ENCODE data around the gene GTF2A1L. TPM values are rescaled to one million over a fixed set of nuclear protein-coding genes. Genes with fewer than 3 reads are reported as not detected.
A peak's percentile ranks its signal among the peaks of the same experiment; 100 is the strongest.
"Not testable (repeated sequence)": the region's sequence is repeated elsewhere in the genome, so short reads cannot be mapped to it uniquely, and the experiment has no call there.

GTF2A1L gene
- total RNA-seq, 2 donors from 2014 or later: not detected

DNA sequence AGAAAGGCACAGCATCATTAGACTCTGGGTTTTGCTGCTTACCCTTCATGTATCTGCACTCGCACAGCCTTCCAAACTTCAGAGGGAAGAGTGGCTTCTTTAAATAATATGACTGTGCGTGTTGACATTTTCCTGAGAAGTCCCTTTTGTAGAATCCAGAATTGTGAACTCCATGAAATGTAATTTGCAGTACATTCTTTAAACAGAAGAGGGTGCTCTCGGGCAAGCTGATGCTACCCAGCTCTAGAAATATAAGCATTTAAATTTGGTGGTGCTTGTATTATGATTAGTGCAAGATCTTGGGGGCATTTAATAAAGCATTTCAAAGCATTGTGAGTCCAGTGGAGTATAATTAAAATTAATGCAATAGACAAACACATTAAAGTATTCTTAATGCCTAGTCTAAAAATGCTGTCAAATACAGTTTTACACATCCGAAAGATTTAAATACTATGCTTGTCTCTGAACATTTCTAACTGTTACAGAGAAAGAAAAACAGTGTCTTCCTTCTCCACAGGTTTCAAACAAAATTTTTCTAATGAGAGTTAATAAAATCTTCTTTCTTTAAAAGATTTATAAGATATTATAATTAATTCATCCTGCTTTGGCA lies 17.3 kb upstream of the GTF2A1L start:
- H3K27ac Mint-ChIP-seq: no peak overlapping the region
- DNase-seq (ENCODE audit: low spot score in 2 of 2): peak in 1 of 2 donors; percentile 20
- no peak for ATAC-seq
- no peaks in the 10 kb centered on the region for H3K9me3 Mint-ChIP-seq
- no peaks in the 10 kb centered on the region for H3K36me3 Mint-ChIP-seq

DNA sequence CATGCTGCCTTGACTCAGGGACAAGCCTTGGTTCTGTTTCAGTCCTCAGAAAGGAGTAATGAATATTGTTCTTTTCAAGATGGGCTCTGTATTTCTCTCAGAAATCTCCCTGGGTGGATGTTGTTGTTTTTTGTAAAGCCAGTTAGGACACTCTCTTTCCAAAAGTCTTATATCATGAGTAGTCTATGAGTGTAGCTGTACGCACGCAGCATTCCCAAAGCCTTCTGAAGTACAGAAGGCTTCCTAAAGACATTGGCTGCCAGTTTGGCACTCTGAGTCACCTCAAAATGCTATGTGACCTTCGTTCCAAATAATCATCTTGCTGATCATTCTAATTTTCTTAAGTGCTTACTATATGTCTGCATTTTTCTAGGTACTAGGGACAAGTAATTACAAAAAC lies 16.7 kb upstream of the GTF2A1L start:
- Mint-ChIP-seq H3K27ac (no peak overlapping the region), H3K36me3 (no peaks in the 10 kb centered on the region), H3K9me3 (no peaks in the 10 kb centered on the region)
- DNase-seq (ENCODE audit: low spot score in 2 of 2): no peak
- no peak for ATAC-seq

DNA sequence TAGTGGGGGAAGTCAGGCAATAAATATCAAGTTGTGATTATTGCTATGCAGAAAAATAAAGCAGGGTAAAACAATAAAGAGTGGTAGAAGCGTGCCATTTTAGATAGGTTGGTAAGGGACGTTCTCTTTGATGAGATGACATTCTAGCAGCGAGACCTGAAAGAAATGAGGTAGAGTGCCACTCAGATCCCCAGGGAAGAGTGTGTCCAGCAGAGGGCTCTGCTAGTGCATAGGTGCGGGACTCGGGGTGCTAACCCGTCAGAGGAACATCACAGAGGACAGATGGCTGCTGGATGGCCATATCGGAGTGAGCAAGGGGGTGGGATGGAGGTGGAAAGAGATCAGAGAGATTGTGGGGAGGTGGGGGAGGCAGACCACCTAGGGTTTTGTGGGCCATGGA lies 16.3 kb upstream of the GTF2A1L start:
- DNase-seq (ENCODE audit: low spot score in 2 of 2): no peak
- H3K27ac Mint-ChIP-seq: no peak overlapping the region
- no peaks in the 10 kb centered on the region for H3K36me3 Mint-ChIP-seq
- ATAC-seq: peak in 1 of 2 donors; percentile 61
- H3K9me3 Mint-ChIP-seq: no peaks in the 10 kb centered on the region

DNA sequence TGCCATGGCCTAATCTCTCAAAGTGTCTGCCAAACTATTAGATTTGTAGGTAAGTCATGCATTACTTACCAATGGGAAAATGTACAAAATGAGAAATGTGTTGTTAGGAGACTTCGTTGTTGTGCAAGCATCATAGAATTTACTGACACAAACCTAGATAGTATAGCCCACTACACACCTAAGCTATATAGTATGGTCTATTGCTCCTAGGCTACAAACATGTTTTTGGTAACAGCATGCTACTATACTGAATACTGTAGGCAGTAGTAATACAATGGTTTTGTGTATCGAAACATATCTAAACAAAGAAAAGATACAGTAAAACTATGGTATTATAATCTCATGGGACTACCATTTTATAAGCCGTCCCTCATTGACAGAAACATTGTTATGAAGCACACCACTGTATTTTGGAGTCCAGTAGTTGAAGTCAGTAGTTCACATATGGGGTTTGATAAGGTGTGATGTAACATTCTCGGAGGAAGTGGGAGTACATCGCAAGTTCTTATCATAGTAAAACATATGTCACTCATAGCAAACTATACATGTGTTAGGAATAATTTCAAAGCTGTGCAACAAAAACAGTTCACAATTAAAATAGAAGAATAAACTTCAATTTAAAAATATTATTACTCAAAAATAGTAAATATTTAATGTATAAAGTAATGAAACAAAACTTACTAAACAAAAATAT lies 12.0 kb upstream of the GTF2A1L start:
- H3K36me3 Mint-ChIP-seq: no peaks in the 10 kb centered on the region
- no peaks in the 10 kb centered on the region for H3K9me3 Mint-ChIP-seq
- DNase-seq (ENCODE audit: low spot score in 2 of 2): no peak
- no peak overlapping the region for H3K27ac Mint-ChIP-seq
- ATAC-seq: no peak

DNA sequence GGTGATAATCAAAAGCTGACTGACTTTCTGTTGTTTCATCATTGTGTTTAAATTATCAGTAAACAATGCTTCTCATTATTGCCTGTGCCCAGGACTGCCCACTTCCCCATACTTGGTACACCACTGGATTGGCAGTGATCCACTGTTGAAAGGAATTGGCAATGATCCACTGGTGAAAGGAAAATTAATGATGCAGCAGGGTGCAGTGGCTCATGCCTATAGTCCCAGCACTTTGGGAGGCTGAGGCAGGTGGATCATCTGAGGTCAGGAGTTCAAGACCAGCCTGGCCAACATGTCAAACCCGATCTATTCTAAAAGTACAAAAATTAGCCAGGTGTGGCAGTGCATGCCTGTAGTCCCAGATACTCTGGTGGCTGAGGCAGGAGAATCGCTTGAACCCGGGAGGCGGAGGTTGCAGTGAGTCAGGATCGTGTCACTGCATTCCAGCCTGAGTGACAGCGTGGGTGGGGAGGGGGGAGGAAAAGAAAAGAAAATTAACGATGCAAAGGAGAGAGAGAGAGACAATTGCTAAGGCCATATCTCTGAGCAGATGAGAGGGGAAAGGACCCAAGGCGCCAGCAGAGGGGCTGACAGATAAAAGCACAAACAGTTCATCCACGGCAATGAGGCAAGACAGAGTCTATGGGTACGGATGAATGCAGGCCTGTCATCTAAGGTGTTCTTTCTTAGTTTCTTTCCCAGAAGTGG lies 10.2 kb upstream of the GTF2A1L start:
- no peak for ATAC-seq
- DNase-seq (ENCODE audit: low spot score in 2 of 2): no peak
- Mint-ChIP-seq H3K36me3 (no peaks in the 10 kb centered on the region), H3K27ac (no peak overlapping the region), H3K9me3 (no peaks in the 10 kb centered on the region)

DNA sequence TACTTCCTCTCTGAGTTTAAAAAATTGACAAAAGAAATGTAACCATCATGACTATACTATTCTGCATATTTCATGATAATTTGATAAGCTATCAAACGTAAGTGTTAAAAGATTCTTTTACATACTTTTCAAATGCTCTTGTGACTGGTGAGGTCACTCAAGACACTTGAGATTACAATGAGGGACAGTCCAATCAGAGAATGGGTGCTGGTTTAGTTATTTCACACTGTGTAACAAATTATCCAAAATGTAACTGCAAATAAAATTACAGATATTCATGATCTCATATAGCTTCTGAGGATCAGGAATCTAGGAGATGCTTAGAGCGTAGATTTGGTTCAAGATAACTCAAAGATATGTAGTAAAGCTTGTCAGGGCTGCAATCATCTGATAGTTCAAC lies 4.4 kb upstream of the GTF2A1L start:
- Mint-ChIP-seq H3K9me3 (no peaks in the 10 kb centered on the region), H3K36me3 (peaks cover 0 to 4% of the 10 kb centered on the region in 2 donors), H3K27ac (no peak overlapping the region)
- no peak for ATAC-seq
- DNase-seq (ENCODE audit: low spot score in 2 of 2): no peak

DNA sequence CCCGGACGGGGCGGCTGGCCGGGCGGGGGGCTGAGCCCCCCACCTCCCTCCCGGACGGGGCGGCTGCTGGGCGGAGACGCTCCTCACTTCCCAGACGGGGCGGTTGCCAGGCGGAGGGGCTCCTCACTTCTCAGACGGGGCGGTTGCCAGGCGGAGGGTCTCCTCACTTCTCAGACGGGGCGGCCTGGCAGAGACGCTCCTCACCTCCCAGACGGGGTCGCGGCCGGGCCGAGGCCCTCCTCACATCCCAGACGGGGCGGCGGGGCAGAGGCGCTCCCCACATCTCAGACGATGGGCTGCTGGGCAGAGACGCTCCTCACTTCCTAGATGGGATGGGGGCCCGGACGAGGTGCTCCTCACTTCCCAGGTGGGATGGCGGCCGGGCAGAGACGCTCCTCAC lies 3.1 kb upstream of the GTF2A1L start:
- H3K27ac Mint-ChIP-seq; DNase-seq (ENCODE audit: low spot score in 2 of 2); H3K36me3 Mint-ChIP-seq; ATAC-seq; H3K9me3 Mint-ChIP-seq: not testable (repeated sequence)

DNA sequence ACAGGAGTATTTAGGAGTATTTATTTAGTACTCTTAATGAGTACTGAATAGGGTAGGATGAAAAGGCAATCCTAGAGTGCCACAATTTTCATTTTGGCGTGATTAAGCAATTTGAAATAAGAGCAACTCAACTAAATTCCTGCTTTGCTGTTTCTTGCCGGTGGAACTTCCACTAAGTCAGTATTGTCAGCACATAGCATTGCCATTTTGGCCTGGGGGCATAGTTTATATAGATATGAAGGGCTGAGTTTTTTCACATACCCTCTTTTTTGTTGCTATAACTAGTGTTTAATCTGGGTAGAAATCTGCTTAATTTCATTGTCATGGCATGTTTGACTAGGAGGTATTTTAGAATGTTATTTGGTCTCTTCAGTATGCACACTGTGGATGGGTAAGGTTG lies 1.9 kb downstream of the GTF2A1L start:
- Mint-ChIP-seq H3K9me3 (no peaks in the 10 kb centered on the region), H3K27ac (no peak overlapping the region), H3K36me3 (peaks cover 0 to 4% of the 10 kb centered on the region in 2 donors)
- ATAC-seq: no peak
- DNase-seq (ENCODE audit: low spot score in 2 of 2): no peak

DNA sequence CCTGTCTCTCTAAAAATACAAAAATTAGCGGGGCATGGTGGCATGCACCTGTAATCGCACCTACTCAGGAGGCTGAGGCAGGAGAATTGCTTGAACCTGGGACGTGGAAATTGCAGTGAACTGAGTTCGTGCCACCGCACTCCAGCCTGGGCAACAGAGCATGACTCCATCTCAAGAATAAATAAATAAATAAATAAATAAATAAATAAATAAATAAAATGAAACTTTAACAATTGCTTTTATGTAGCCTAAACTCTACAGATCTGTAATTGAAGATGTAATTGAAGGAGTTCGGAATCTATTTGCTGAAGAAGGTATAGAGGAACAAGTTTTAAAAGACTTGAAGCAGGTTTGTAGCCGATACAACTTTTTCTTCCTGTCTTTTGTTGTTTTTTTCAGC lies 2.9 kb downstream of the GTF2A1L start:
- ATAC-seq (no peak), DNase-seq (ENCODE audit: low spot score in 2 of 2) (no peak)
- Mint-ChIP-seq H3K9me3 (no peaks in the 10 kb centered on the region), H3K36me3 (peaks cover 0 to 4% of the 10 kb centered on the region in 2 donors), H3K27ac (no peak overlapping the region)

DNA sequence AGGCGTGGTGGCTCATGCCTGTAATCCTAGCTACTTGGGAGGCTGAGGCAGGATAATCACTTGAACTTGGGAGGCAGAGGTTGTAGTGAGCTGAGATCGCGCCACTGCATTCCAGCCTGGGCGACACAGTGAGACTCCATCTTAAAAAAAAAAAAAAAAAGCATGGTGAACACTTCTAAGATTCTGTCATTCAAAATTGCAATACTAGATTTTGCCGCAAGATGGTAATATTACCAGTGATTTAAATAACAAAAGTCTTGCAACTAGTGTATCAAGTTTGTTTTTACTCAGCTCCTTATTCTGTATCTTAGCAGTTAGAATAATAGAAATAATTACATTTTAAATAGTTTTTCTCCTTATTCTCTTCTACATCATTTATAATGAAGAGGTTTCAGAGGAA lies 5.0 kb downstream of the GTF2A1L start:
- not testable (repeated sequence) for H3K27ac Mint-ChIP-seq; H3K9me3 Mint-ChIP-seq; H3K36me3 Mint-ChIP-seq; DNase-seq (ENCODE audit: low spot score in 2 of 2); ATAC-seq

DNA sequence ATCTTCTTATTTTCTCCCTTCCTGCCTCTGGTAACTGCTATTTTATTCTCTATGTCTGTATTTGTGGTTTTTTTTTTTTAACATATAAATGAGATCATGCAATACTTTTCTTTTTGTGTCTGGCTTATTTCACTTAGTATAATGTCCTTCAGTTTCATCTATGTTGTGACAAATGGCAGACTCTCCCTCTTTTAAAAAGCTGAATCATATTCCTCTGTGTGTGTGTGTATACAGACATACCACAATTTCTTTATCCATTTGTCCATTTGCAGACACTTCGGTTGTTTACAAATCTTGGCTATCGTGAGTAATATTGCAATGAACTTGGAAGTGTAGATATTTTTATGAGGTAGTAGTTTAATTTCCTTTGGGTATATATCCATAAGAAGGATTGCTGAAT lies 7.0 kb downstream of the GTF2A1L start:
- ATAC-seq (no peak), DNase-seq (ENCODE audit: low spot score in 2 of 2) (no peak)
- H3K27ac Mint-ChIP-seq: no peak overlapping the region
- H3K36me3 Mint-ChIP-seq: no peaks in the 10 kb centered on the region
- H3K9me3 Mint-ChIP-seq: peaks cover 0 to 4% of the 10 kb centered on the region in 2 donors

DNA sequence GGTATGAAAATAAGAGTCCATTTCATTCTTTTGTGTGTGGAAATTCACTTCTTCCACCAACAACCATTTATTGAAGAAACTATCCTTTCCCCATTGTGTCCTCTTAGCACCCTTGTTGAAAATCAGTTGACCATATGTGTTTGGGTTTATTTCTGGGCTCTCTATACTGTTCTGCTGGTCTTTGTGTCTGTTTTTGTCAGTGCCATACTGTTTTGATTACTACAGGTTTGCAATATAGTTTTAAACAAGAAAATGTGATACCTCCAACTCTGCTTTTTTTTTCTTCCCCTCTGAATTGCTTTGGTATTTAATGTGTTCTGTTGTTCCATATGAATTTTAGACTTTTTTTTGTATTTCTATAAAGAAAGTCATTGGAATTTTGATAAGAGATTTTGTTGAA lies 8.4 kb downstream of the GTF2A1L start:
- no peak for ATAC-seq
- Mint-ChIP-seq H3K36me3 (no peaks in the 10 kb centered on the region), H3K9me3 (peaks cover 0 to 4% of the 10 kb centered on the region in 2 donors), H3K27ac (no peak overlapping the region)
- no peak for DNase-seq (ENCODE audit: low spot score in 2 of 2)

DNA sequence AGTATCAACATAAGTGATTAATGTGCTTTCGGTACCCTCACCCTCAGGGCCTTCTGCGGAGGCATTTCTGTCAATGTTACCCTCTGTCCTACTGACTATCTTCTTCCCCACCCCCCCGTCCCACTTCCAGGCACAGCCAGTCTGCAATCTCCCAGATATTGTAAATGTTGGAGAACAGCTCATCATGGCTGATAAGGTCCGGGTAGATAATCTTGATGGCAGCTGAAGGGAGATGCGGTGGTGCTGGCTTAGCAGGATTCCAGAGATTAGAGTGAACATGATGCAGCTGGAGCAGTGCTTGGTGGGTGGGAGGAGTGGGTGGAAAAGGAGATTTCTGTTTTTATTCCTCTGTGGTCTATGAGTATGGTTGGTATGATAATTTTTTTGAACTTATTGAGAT lies 15.5 kb downstream of the GTF2A1L start:
- Mint-ChIP-seq H3K27ac (no peak overlapping the region), H3K36me3 (no peaks in the 10 kb centered on the region), H3K9me3 (peaks cover 5 to 6% of the 10 kb centered on the region in 2 donors)
- ATAC-seq (no peak), DNase-seq (ENCODE audit: low spot score in 2 of 2) (no peak)

DNA sequence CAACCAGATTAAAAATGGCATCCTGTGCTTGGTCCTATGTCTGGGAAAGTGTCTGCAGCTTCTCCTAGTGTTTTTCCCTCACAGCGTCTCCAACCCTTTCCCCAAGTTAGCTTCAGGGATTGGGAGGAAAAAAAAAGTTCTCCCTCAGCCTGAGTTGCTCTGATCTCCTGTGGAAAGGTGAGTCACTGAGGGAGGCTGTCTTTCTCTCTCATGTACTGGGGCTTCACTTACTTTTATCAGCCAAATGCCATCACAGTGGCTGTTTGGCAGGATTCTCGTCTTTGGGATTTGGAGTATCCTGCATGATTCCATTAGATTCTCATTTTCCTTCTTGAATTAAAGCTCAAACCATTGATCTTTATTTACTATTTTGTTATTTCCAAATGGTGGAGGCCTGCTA lies 18.1 kb downstream of the GTF2A1L start:
- H3K27ac Mint-ChIP-seq: no peak overlapping the region
- no peaks in the 10 kb centered on the region for H3K36me3 Mint-ChIP-seq
- no peak for ATAC-seq
- peaks cover 5 to 6% of the 10 kb centered on the region in 2 donors for H3K9me3 Mint-ChIP-seq
- no peak for DNase-seq (ENCODE audit: low spot score in 2 of 2)

DNA sequence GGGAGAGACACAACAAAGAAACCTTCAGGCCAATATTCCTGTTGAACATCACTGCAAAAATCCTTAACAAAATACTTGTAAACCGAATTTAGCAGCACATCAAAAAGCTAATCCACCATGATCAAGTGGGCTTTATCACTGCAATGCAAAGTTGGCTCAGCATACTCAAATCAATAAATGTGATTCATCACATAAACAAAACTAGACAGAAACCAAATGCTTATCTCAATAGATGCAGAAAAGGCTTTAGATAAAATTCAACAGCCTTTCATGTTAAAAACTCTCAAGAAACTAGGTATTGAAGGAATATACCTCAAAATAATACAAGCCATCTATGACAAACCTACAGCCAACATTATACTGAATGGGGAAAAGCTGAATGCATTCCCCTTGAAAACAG lies 20.6 kb downstream of the GTF2A1L start:
- Mint-ChIP-seq H3K9me3 (peaks cover 5 to 6% of the 10 kb centered on the region in 2 donors), H3K36me3 (no peaks in the 10 kb centered on the region), H3K27ac (no peak overlapping the region)
- no peak for DNase-seq (ENCODE audit: low spot score in 2 of 2)
- ATAC-seq: no peak

DNA sequence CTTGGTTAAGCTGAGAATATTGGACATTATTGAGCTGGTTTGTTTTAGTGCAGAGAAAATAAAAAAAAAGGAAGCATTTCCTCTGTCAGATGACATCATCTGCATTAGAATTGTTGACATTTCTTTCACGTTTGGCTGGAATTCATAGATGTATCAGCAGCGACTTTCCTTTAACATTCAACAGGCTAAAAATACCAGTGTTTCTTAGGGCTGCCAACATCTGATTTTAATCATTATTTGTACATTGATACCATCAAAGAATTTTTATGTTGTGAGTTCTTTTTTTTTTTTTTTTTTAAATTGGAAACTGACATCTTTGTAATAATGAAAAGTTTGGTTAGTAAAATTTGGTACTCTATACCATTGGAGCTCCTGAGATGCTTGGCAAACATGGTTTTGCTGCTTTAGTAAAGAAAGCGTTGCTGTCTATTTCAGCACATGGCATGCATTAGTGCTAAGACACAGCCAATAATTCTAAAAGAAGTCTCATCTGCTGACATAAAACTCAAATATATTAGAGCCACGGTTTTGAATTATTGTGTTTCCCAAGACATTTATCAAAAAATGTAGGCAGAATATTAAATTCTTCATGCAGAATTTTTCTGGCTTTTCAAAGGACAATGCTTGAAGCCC lies 33.6 kb downstream of the GTF2A1L start:
- DNase-seq (ENCODE audit: low spot score in 2 of 2): no peak
- Mint-ChIP-seq H3K36me3 (no peaks in the 10 kb centered on the region), H3K27ac (no peak overlapping the region), H3K9me3 (no peaks in the 10 kb centered on the region)
- no peak for ATAC-seq

DNA sequence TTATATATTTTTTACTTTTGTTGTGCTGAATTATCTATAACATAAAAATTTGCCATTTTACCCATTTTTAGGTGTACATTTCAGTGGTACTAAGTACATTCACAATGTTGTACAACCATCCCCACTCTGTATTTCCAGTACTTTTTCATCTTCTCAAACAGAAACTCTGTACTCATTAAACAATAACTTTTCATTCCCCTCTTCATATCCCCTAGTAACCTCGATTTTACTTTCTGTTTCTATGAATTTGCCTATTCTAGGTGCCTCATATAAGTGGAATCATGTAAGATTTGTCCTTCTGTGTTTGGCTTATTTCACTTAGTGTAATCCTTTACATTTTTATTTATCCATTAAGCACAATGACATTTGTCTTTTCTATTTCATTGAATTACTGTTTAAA lies 51.3 kb downstream of the GTF2A1L start:
- Mint-ChIP-seq H3K9me3 (no peaks in the 10 kb centered on the region), H3K36me3 (peaks cover 0 to 4% of the 10 kb centered on the region in 2 donors), H3K27ac (no peak overlapping the region)
- no peak for DNase-seq (ENCODE audit: low spot score in 2 of 2)
- ATAC-seq: no peak

All from activated naive CD4-positive, alpha-beta T cell treated with anti-CD3 and anti-CD28 coated beads, Interleukin-2, amount 50 U/mL, for 72 hours (primary cell).